NCI-H82 treated with DMSO at 0.1 percent for 48 hours (cell line): Measurements from ENCODE around the gene PTPN7.
A peak's percentile ranks its signal among the peaks of the same experiment; 100 is the strongest.
"Not testable (repeated sequence)": the region's sequence is repeated elsewhere in the genome, so short reads cannot be mapped to it uniquely, and the experiment has no call there.

Experiments used
- DNase-seq: peaks from one replicate; lab custom pipeline; 2025; ENCODE audit not compliant: unreplicated experiment; lab: John Stamatoyannopoulos, UW

Gene PTPN7

DNA sequence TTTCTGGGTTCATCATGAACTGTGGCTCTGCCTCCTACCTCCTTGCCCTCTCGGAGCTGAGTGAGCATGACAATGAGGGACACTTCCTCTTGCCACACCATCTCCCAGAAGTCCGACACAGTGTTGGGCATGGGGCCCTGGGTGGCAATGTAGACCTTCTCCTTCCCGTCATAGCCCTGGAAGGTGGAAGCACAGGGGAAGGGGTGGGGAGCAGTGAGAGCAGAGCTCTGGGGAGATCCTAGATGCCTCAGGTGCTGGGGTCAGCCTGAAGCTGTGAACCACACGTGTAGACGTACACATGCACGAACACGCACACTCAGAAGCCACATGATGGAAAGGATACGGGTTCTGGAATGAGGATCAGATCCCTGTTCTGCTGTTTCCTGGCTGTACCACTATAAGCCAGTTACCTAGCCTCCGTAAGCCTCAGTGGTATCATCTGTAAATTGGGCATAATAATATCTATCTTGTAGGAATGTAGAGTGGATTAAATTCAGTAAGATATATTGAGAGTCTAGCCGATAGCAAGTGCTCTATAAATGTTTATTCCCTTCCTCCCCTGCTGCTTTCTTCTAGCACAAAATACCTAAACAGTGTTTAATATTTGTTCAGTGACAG, 6.1 kb downstream of the PTPN7 start:
- no peak for DNase-seq

DNA sequence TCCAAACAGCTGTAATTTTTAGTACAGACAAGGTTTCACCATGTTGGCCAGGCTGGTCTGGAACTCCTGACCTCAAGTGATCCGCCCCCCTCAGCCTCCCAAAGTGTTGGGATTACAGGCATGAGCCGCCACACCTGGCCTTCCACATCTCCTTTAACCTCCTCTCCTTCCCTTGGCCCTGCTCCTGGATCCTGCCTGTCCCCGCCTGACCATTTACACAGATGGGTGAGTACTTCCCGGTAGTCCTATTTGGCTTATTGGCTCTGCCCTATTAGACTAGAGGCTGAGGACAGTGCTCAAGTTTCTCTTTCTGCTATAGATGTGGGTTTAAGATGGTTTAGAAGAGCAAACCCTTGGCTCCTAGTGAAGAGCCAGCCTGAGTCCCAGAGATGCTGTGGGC, 7.1 kb downstream of the PTPN7 start:
- peak; percentile 18 for DNase-seq

DNA sequence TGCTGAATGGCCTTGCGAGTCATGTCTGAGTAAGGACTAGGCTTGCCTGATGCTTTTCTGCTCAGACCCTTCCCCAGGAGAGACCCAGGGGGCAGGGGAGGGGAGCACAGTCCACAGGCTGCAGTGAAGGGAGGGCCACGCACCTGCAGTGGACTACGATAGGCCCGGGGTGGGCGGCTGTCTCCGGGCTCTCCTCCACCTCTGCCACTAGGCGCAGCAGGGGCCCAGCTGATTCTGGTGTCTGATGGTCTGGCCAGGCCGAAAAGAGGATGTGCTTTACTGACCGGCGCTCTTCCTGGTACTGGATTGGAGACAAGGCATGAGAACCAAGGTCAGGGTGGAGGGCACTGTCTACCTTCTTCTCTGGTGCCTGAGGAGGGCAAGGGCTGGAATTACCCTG, 8.0 kb downstream of the PTPN7 start:
- DNase-seq: no peak

DNA sequence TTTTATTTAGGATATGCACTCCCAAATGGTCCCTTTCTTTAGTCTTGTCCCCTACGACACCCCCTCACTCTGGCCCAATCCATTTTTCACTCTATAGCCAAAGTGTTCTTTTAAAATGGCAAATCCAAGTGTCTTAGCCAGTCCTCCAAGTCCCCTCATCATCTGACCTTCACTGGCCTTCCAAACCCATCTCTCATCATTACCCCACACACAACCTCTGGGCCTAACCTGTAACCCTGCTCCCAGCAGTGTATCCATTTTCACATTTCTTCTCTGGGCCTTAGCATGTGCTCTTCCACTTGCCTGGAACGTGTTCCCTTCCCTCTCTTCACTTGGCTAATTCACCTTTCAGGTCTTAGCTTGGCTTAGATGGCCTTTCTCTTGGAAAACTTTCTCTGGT, 9.4 kb downstream of the PTPN7 start:
- DNase-seq: no peak

DNA sequence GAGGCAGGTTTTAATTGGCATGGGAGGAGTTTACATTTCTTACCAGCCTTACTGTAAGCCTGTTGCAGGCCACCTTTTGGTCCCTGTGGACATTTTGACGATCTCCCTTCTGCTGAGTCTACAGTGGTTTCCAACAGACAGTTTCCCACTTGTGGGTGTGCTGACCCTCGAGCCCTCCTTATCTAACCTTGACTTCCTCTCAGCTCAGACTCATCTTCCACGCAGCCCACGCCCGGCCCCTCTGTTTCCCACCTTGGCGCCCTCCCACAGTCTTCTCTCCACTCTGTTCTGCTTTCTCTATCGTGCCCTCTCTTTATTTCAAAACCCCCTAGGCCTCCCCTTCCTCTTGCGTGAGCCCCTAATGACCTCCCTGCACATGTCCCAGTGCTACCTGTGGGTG, 9.8 kb downstream of the PTPN7 start:
- no peak for DNase-seq

DNA sequence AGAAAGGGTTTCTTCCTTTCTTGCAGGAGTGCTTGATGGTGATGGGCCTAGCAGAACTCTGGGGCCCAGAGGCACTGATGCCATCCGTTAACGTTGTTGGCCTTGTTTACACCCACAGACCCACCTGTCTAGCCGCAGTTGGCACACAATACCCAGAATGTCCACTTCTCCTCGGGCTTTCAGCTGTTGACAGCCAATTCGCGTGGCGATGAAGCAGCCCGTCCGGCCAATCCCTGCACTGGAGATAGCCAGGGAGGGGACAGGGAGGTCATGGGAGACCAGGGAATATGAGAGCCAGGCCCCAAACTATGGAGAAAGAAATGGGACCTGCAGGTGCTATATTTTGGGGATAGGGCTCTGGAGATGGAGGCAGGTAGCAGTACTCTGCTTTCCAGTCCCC, 10.2 kb downstream of the PTPN7 start:
- no peak for DNase-seq

DNA sequence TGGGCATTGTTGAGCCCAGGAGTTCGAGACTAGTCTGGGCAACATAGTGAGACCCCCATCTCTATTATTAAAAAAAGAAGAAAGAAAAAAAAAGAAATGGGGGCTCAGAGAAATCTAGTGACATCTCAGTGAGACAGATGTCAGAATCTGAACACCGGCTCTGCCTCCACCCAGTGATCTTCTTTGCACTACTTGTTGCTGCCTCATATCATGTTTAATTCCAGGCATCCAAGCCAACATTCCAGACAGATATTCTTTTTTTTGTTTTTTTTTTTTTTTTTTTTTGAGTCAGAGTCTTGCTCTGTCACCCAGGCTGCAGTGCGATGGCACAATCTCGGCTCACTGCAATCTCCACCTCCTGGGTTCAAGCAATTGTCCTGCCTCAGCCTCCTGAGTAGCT, 10.8 kb downstream of the PTPN7 start:
- DNase-seq: no peak

DNA sequence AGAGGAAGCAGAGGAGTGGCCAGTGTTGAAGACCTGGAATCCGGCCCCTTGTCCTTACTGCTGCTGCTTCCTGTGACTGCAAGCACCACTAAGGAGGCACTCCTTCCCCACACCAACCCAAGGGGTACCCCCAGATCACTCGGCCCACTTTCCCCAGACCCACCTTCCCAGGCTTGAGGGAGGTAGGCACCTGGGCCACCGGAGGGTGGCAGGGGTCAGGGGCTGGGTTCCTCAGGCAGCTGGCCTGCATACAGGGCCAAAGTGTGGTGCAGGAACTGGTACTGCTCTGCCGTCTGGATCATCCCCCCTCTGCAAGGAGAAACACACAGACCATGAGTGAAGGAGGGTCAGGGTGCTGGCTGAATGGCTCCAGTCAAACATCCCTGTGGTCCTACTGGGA, 12.0 kb downstream of the PTPN7 start:
- DNase-seq: no peak

DNA sequence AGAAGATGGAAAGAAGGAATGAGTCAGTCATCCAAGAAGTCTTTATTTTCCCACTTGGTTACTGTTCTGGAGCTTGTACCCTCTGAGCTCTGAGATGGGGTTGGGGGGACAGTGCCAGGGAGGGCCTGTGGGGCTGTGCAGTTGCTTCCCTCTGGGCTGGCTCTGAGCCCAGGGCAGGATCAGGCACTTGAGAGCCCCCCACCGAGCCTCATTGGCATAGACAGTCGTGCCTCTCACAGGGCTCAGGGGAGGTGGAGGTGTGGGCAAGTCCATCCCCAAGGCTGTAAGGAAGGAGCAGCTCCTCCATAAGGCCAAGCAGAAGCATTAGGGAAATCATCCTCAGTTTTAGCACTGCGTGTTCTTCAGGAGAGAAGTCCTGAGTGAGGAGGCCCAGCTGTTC, 13.4 kb downstream of the PTPN7 start:
- no peak for DNase-seq

DNA sequence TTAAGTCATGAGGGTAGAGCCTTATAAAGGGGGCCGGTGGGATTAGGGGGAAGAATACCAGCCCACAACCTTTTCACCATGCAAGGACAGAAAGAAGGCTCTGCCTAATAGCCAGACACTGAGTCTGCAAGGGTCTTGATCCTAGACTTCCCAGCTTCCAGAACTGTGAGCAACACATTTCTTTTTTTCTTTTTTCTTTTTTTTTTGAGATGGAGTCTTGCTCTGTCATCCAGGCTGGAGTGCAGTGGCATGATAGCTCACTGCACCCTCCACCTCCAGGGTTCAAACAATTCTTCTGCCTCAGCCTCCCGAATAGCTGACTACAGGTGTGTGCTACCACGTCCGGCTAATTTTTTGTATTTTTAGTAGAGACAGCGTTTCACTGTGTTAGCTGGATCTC, 14.1 kb downstream of the PTPN7 start:
- DNase-seq: no peak

DNA sequence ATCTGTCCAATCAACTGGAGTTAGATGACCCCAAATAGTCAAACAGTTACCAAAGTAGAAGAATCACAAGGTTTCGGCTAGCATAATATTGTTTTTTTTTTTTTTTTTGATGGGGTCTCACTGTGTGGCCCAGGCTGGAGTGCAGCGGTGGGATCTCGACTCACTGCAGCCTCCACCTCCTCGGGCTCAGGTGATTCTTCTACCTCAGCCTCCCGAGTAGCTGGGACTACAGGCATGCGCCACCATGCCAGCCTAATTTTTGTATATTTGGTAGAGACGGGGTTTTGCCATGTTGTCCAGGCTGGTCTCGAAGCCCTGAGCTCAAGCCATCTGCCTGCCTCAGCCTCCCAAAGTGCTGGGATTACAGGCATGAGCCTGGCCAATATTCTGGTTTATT, 14.7 kb downstream of the PTPN7 start:
- not testable (repeated sequence) for DNase-seq

DNA sequence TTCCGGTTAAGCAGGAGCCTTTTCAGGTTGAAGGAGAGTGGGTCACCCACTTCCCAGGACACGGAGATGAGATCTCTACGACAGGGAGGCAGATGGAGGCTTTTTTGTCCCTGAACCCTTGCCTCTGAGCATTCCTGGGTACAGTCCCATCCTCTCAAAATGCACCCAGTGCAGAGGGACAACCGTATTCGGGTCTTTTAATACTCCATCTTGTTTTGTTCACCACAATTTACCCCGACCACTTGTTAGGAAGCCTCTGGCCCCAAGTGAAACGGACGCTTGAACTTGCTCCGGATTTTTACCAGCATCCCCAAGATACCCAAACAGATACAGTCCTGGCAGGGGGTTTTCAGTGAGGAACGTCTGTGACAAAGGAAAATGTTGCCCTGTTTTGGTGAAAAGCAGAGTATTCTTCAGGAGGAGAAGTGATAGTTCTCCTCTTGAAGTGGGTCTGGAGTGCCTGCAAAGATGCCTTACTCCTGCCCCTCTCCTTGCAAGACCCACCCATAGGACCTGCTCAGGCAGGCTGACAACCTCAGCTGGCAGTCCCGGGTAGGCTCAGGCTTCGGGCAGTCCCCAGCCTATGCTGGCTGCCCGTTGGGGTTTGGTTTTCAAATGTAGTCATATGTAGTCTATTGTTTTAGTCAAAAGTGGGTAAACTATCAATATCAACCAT, 15.2 kb downstream of the PTPN7 start:
- no peak for DNase-seq

DNA sequence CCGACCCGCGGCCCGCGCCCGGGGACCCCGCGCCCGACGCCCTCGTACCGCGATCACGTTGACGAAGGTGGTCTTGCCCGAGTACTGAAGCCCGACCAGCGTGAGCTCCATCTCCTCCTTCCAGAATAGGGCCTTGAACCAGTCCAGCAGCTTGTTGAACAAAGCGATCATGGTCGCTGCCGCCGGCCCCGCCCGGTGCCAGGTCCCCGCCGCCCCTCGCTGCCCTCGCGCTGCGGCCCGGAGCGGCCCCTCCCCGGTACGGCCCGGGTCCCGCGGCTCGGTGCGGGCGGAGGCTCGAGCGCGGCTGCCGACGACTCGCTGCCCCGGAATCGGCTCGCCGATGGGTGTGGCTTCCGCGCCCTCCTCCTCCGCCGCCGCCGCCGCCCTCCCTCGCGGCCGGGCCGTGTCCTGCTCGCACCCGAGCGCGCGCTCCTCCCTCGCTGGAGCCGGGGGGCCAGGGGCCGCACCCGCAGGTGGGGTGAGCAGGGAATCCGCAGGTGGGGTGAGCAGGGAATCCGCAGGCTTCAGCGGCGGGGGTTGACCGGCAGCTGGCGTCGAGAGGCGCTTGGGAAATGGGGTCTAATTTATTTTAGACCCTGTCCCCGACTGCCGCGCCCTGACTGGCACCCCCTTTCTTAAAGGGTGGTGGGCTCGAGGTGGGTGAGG, 15.9 kb downstream of the PTPN7 start, which contains the start of gene ARL8A:
Gene ARL8A, minus strand, starts transcription at position 336 of the 666 bp plus-strand sequence. Its CDS starts 165 bp downstream, at position 171.
- no peak for DNase-seq

DNA sequence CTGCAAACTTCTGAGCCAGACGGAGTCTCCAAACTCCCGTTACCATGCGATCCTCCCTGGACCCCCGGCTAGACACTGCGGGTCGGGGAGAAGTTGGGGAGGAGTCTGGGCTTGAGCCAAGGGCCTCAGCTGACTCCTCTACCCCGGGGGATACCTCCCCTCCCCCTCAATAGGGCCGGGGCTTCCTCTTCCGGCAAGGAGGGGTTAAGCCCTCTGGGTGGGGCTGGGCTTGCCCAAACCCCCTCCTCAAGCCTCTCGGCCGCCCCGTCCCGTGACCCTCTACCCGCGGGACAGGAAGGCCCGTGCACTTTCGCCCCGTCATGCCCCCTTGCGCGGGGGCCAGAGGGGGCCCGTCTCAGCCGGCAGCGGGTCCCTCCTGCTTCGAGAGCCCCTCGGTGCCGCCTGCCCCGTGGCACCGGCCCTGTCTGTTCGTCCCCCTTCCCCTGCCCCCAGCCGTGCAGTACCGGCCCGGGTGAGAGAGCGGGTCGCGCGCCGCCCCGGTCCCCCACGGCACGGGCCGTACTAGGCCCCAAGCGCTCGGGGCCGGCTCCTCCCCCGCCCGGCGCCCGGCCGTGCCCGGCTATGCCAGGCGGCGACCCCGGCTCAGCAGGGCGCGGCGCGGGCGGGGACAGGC, 16.5 kb downstream of the PTPN7 start:
- DNase-seq: peak; percentile 13

DNA sequence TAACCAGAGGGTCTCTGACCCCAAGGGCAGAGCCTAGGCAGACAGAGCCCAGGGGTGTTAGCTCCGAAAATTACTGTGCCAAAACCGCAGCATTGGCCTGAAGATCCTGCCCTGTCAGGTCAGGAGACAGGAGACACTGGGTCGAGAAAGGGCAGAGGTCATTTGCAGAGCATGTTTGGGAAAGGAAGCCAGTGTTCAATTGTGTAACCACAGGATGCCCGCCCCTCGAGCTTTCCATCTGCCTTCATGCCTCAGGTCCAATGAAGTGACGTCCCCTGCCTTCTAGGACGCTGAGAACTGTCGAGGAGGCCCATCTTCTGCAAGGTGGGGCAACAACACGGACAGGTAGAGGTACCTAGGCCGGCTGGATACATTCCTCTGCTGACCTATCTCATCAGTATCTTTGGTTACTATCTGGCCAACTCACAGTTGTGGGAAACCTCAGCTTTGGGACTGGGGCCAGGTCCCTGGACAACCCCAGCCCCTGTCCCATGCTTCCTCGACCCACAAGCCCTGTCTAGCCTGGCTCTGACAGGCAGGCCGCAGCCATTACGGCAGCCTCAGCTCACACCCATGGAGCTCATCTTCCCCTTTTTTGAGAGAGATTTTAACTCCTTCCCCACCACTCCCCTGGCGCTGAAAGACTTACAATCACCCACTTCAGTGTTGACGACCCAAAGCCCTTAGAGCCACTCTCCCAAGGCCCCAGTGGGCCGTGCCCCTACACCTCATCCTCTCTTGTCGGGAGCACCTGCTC, 17.2 kb downstream of the PTPN7 start:
- no peak for DNase-seq

DNA sequence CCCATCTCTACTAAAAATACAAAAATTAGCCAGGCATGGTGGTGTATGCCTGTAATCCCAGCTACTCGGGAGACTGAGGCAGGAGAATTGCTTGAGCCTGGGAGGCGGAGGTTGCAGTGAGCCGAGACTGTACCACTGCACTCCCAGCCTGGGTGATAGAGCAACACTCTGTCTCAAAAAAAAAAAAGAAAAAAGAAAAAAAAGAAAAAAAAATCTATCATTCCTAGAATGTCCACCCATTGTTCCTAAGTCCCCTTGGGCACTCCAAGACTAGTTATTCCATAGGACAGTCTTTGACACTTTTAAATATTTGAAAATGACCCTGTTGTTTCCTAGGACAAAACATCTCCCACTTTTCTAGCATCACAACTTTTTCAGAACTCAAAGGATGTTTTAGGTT, 18.9 kb downstream of the PTPN7 start:
- DNase-seq: not testable (repeated sequence)

DNA sequence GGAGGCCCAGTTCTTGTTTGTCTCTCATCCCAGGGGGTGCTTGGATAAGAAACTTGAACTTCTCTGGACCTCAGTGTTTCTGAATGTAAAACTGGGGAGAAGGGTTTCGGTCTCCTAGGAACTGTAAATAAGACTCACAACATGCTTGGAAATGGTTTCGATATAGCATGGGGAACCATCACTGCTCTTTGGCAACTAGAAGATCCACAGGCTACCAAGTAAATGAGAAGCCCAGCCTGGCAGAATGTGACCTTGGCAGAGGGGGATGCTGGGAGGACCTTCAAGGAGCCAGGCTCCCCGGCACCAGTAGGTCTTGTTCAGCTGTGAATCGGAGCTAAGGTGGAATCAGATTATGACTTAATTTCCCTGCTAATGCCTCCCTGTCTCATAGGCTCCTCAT, 19.6 kb downstream of the PTPN7 start:
- no peak for DNase-seq

DNA sequence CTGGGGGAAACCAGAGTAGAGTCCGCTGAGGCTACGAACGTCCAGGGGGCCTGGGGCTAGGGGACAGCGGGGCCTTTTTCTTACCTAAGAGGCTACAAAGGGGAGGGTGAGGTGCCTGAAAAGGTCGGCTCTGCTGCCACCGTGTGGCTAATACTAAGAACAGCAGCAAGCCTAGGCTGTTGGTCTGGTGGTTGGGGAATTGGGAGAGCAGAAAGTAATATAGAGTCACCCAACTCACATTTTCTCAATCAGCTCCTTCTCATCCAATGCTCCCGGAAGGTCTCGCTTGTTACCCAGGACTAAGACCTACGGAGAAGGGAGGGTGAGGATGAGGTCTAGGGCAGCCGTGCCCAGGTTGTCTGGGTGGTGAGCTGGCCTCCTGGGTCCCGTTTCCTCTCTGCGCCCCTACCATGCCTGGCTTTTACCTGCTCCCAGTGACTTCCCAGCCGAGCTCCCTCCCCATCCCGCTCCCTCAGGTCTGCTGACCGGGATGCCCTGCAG, 25.1 kb downstream of the PTPN7 start:
- DNase-seq: peak; percentile 39

DNA sequence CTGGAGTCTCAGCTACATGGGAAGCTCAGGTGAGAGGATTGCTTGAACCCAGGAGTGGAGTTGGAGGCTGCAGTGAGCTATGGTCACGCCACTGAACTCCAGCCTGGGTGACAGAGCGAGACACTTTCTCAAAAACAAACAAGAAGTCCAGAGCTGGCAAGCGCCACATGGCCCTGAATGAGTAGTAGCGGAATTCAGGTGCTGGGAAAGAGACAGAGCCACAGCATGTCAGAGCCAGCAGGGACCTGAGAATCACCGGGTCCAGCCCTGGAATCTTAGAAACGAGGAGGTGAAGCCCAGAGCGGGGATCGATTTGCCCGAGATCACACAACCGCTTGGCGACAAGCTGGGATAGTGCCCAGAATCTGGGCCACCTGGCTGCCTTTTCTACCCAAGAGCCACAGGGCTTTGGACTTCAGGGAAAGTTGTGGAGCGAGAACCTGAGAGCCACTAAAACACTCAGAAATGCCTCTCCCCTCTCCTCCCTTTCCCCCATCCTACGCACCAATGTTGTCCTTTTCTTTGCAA, 25.7 kb downstream of the PTPN7 start:
- no peak for DNase-seq

DNA sequence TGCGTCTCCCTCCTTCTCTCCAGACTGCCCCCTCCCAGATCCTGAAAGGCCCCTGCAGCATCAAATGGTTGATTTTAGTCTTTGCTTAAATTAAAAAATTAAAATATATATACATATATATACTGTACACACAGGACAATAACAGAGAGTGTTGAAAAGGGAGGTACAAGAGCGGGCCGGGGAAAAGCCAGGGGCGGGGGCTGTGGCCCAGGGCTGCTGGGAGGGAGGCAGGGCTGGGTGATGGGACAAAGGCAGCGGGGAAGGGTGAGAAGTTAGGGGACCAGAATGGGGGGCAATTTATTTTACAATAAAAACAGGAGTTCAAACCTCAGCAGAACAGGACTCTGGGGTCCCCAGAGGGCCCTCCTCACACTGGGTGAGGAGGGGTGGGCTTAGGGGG, 26.4 kb downstream of the PTPN7 start:
- DNase-seq: no peak

DNA sequence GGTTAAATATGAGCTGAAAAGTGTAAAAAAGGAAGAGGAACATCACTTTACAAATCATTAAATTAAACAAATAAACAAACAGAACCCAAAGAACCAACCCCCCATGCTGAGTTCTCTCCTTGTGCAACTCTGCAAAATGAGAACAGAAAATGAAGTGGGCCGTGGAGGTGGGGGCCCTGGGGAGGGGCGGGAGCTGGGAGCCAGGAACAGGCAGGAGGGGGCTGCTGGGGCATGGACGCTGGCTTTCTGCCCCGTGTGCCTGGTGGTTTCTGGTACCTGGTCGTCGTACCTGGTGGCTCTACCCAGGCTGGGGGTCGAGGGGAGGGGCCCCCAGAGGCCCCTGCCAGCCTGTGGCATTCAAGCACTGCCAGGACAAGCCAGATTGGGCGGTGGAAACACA, 26.9 kb downstream of the PTPN7 start:
- DNase-seq: no peak
